GM21786 (cell line): Measurements from ENCODE around the gene TMED7.
A peak's percentile ranks its signal among the peaks of the same experiment; 100 is the strongest.

Experiments used
- ATAC-seq: cut with Tn5 transposase; IDR thresholded peaks from one replicate; pipeline ENCODE4 v1.9.1; 2021; ENCODE audit not compliant: unreplicated experiment

Gene TMED7

GRCh38 chr5:115583474-115583873 lies 42.4 kb downstream of the TMED7 start:
- no peak for ATAC-seq

- no peak for ATAC-seq
Observed at GRCh38 chr5:115580941-115581340, 44.9 kb downstream of the TMED7 start.

- ATAC-seq = peak; percentile 75
Observed at GRCh38 chr5:115579747-115580173, 46.1 kb downstream of the TMED7 start.

GRCh38 chr5:115579216-115579615 lies 46.6 kb downstream of the TMED7 start:
- ATAC-seq = no peak

- peak; percentile 67 for ATAC-seq
Observed at GRCh38 chr5:115578657-115579056, 47.2 kb downstream of the TMED7 start.

GRCh38 chr5:115577741-115578140 lies 48.1 kb downstream of the TMED7 start:
- ATAC-seq = no peak

- no peak for ATAC-seq
Observed at GRCh38 chr5:115577329-115577728, 48.5 kb downstream of the TMED7 start.

- peak; percentile 30 for ATAC-seq
Observed at GRCh38 chr5:115575167-115576070, 50.4 kb downstream of the TMED7 start.

- no peak for ATAC-seq
Observed at GRCh38 chr5:115573133-115573532, 52.7 kb downstream of the TMED7 start.

- ATAC-seq = no peak
Observed at GRCh38 chr5:115571441-115571878, 54.4 kb downstream of the TMED7 start.

GRCh38 chr5:115568668-115569067 lies 57.2 kb downstream of the TMED7 start:
- ATAC-seq = no peak

GRCh38 chr5:115565233-115565632 lies 60.6 kb downstream of the TMED7 start:
- no peak for ATAC-seq
